WTC11 (cell line): ENCODE measurements around the gene PIK3CB. TPM values are rescaled to one million over a fixed set of nuclear protein-coding genes. Genes with fewer than 3 reads are reported as not detected.

ENCODE experiments used
- ATAC-seq: fragments of 200-7000 bp; cut with Tn5 transposase; 2 replicates; pipeline ENCODE4 v1.10.0; 2021; ENCODE audit warnings: mild to moderate bottlenecking, moderate library complexity
- CTCF ChIA-PET: fragments of 300-600 bp; sonication (Branson Sonifier 250); formaldehyde crosslinking; loops from one replicate; lab custom pipeline; 2021; ENCODE audit warnings: antibody characterized with exemption; lab: Charles Lee
- POLR2A ChIA-PET: fragments of 350-600 bp; sonication (Branson Sonifier 250); formaldehyde crosslinking; loops from one replicate; lab custom pipeline; 2021; ENCODE audit warnings: antibody characterized with exemption; lab: Charles Lee
- DNase-seq: peaks from one replicate; pipeline ENCODE4 v3.0.0; 2021; ENCODE audit warnings: low spot score
- H3K27ac Mint-ChIP-seq: 2 replicates; pipeline ENCODE4 v1.8.0; 2021; ENCODE audit warnings: mixed read lengths
- H3K27me3 Mint-ChIP-seq: 2 replicates; pipeline ENCODE4 v1.8.0; 2021; ENCODE audit warnings: low read depth, mild to moderate bottlenecking, moderate library complexity, mixed read lengths
- H3K36me3 Mint-ChIP-seq: 2 replicates; pipeline ENCODE4 v1.8.0; 2021; ENCODE audit warnings: mixed read lengths
- H3K4me1 Mint-ChIP-seq: 2 replicates; pipeline ENCODE4 v1.8.0; 2022; ENCODE audit warnings: mixed read lengths
- H3K4me3 Mint-ChIP-seq: 2 replicates; pipeline ENCODE4 v1.8.0; 2021; ENCODE audit warnings: mild to moderate bottlenecking, moderate library complexity, mixed read lengths
- H3K9me3 Mint-ChIP-seq: 2 replicates; pipeline ENCODE4 v1.8.0; 2021; ENCODE audit warnings: mixed read lengths
- ARID4B ChIP-seq: sonication (generic); formaldehyde crosslinking; IDR thresholded peaks from 2 replicates; pipeline ENCODE4 v1.8.0; 2023; ENCODE audit warnings: missing genetic modification reagents, mild to moderate bottlenecking, borderline replicate concordance
- E2F4 ChIP-seq: sonication (generic); formaldehyde crosslinking; IDR thresholded peaks from 2 replicates; pipeline ENCODE4 v1.8.1; 2022; ENCODE audit warnings: low read depth, mild to moderate bottlenecking, moderate library complexity, missing genetic modification reagents, borderline replicate concordance
- FOXJ3 ChIP-seq: sonication (generic); formaldehyde crosslinking; IDR thresholded peaks from 2 replicates; pipeline ENCODE4 v1.9.0; 2021; ENCODE audit warnings: missing genetic modification reagents, mild to moderate bottlenecking, borderline replicate concordance
- IRF1 ChIP-seq: sonication (generic); formaldehyde crosslinking; IDR thresholded peaks from 2 replicates; pipeline ENCODE4 v1.8.0; 2023; ENCODE audit warnings: missing genetic modification reagents
- MXD4 ChIP-seq: fragments of 250-450 bp; sonication (Bioruptor Pico); IDR thresholded peaks from 2 replicates; pipeline ENCODE4 v1.8.0; 2021; ENCODE audit warnings: mild to moderate bottlenecking, moderate library complexity, borderline replicate concordance
- NR3C1 ChIP-seq: sonication (generic); formaldehyde crosslinking; conservative IDR thresholded peaks from 2 replicates; pipeline ENCODE4 v1.8.1; 2023; ENCODE audit warnings: low read depth, mild to moderate bottlenecking, missing genetic modification reagents
- SMAD4 ChIP-seq: sonication (generic); formaldehyde crosslinking; IDR thresholded peaks from 2 replicates; pipeline ENCODE4 v1.8.0; 2022; ENCODE audit warnings: mild to moderate bottlenecking, missing genetic modification reagents
- SP1 ChIP-seq: sonication (generic); formaldehyde crosslinking; conservative IDR thresholded peaks from 2 replicates; pipeline ENCODE4 v1.8.1; 2022; ENCODE audit warnings: missing genetic modification reagents
- USF2 ChIP-seq: sonication (generic); formaldehyde crosslinking; IDR thresholded peaks from 2 replicates; pipeline ENCODE4 v1.8.1; 2023; ENCODE audit warnings: mild to moderate bottlenecking, missing genetic modification reagents, moderate library complexity
- ZBTB43 ChIP-seq: sonication (generic); formaldehyde crosslinking; IDR thresholded peaks from 2 replicates; pipeline ENCODE4 v1.8.1; 2023; ENCODE audit warnings: mild to moderate bottlenecking, missing genetic modification reagents
- ZNF121 ChIP-seq: sonication (generic); formaldehyde crosslinking; IDR thresholded peaks from 2 replicates; pipeline ENCODE4 v1.8.0; 2023; ENCODE audit warnings: missing genetic modification reagents
- ZNF532 ChIP-seq: fragments of 250-450 bp; sonication (Bioruptor Pico); IDR thresholded peaks from 2 replicates; pipeline ENCODE4 v1.9.0; 2021; ENCODE audit warnings: mild to moderate bottlenecking, borderline replicate concordance
- total RNA-seq: library from RNA; stranded (reverse); gene quantifications from 3 replicates; pipeline ENCODE4 v1.2.3, GENCODE V29; 2021

Gene PIK3CB
- total RNA-seq, 1 experiment from 2014 or later, result 36.0 TPM

- no peak for TF ChIP-seq ARID4B (CRISPR knock-in tag)
- TF ChIP-seq ZBTB43 (CRISPR knock-in tag), result no peak
- no peak for TF ChIP-seq IRF1 (CRISPR knock-in tag)
- no peak for TF ChIP-seq NR3C1 (CRISPR knock-in tag)
- TF ChIP-seq USF2 (CRISPR knock-in tag), result no peak
Observed at GRCh38 chr3:138861798-138862197, 27.1 kb upstream of the PIK3CB start (continued).

GRCh38 chr3:138856799-138857198, 22.1 kb upstream of the PIK3CB start:
- DNase-seq (no peak), ATAC-seq (no peak)
- ChIA-PET CTCF (interaction anchor here (3.8 kb wide), 1 partner anchor 59 kb away, joined by 25 read pairs; no protein-coding TSS in a partner anchor), POLR2A (no interaction called here)
- Mint-ChIP-seq H3K27me3 (no peaks in the 10 kb centered on the region; the same call in 1 of the 2 replicates), H3K36me3 (no peaks in the 10 kb centered on the region), H3K4me3 (no peak overlapping the region), H3K4me1 (peaks cover 18% of the 10 kb centered on the region), H3K9me3 (no peaks in the 10 kb centered on the region), H3K27ac (no peak overlapping the region)
- no peak for TF ChIP-seq FOXJ3 (CRISPR knock-in tag)
- TF ChIP-seq SP1 (CRISPR knock-in tag), result no peak
- TF ChIP-seq MXD4 (CRISPR knock-in tag), result no peak

GRCh38 chr3:138854940-138855339, 20.2 kb upstream of the PIK3CB start:
- ChIA-PET CTCF (interaction anchor here (1.5 kb wide), 1 partner anchor 60 kb away, joined by 10 read pairs; no protein-coding TSS in a partner anchor), POLR2A (no interaction called here)
- Mint-ChIP-seq H3K9me3 (no peaks in the 10 kb centered on the region), H3K27me3 (no peaks in the 10 kb centered on the region; the same call in 1 of the 2 replicates), H3K4me3 (no peak overlapping the region), H3K27ac (no peak overlapping the region), H3K4me1 (peaks cover 8% of the 10 kb centered on the region), H3K36me3 (no peaks in the 10 kb centered on the region)
- no peak for TF ChIP-seq ZNF532
- TF ChIP-seq ZNF121 (CRISPR knock-in tag), result 0 out of 2 replicates have a peak, but pooled peaks have one; percentile 4
- no peak for TF ChIP-seq SMAD4 (CRISPR knock-in tag)
- no peak for TF ChIP-seq E2F4
- ATAC-seq, result no peak
- no peak for DNase-seq
